Neuron (in vitro differentiated cells): Measurements from ENCODE around the gene EFHC1.

Source experiments
- H2AFZ ChIP-seq: one replicate; pipeline ENCODE4 v1.6.1; 2013; ENCODE audit warnings: low read depth, mild to moderate bottlenecking, inconsistent platforms, low read length, moderate library complexity
- H3K27me3 ChIP-seq: one replicate; pipeline ENCODE4 v1.6.1; 2013; ENCODE audit warnings: low read length; ENCODE audit not compliant: insufficient read depth
- H3K36me3 ChIP-seq: one replicate; pipeline ENCODE4 v1.6.1; 2013; ENCODE audit warnings: low read length; ENCODE audit not compliant: insufficient read depth
- H3K4me1 ChIP-seq: one replicate; pipeline ENCODE4 v1.6.1; 2013; ENCODE audit warnings: low read length; ENCODE audit not compliant: insufficient read depth
- H3K4me3 ChIP-seq: 2 replicates; pipeline ENCODE4 v1.5.1; 2013; ENCODE audit warnings: mild to moderate bottlenecking, low read length, moderate library complexity
- H3K9me3 ChIP-seq: one replicate; pipeline ENCODE4 v1.6.1; 2013; ENCODE audit warnings: low read length

EFHC1 gene

GRCh38 chr6:52513464-52513863 lies 93.3 kb downstream of the EFHC1 start:
- Histone ChIP-seq H3K4me1 (peaks cover 23% of the 10 kb centered on the region), H3K36me3 (peaks cover 8% of the 10 kb centered on the region)

GRCh38 chr6:52513896-52514295 lies 93.8 kb downstream of the EFHC1 start:
- no peak overlapping the region for H3K4me3 ChIP-seq
- H3K4me1 ChIP-seq: peaks cover 23% of the 10 kb centered on the region
- no peak overlapping the region for H2AFZ ChIP-seq
- H3K36me3 ChIP-seq: peaks cover 7% of the 10 kb centered on the region
- no peaks in the 10 kb centered on the region for H3K27me3 ChIP-seq
- H3K9me3 ChIP-seq: no peaks in the 10 kb centered on the region

More at GRCh38 chr6:52513464-52513863, 93.3 kb downstream of the EFHC1 start:
- H2AFZ ChIP-seq: no peak overlapping the region
- no peak overlapping the region for H3K4me3 ChIP-seq
- no peaks in the 10 kb centered on the region for H3K9me3 ChIP-seq
- H3K27me3 ChIP-seq: no peaks in the 10 kb centered on the region

- Histone ChIP-seq H3K4me3 (no peak overlapping the region), H3K36me3 (peaks cover 3% of the 10 kb centered on the region), H2AFZ (no peak overlapping the region), H3K4me1 (peaks cover 23% of the 10 kb centered on the region), H3K9me3 (no peaks in the 10 kb centered on the region), H3K27me3 (no peaks in the 10 kb centered on the region)
Observed at GRCh38 chr6:52514514-52514913, 94.4 kb downstream of the EFHC1 start.

- Histone ChIP-seq H2AFZ (no peak overlapping the region), H3K9me3 (no peaks in the 10 kb centered on the region), H3K4me1 (peaks cover 23% of the 10 kb centered on the region), H3K4me3 (no peak overlapping the region), H3K36me3 (peaks cover 2% of the 10 kb centered on the region), H3K27me3 (no peaks in the 10 kb centered on the region)
Observed at GRCh38 chr6:52515219-52515960, 95.2 kb downstream of the EFHC1 start.

GRCh38 chr6:52516269-52516668 lies 96.1 kb downstream of the EFHC1 start:
- peaks cover 2% of the 10 kb centered on the region for H3K36me3 ChIP-seq
- H3K27me3 ChIP-seq: no peaks in the 10 kb centered on the region
- H3K9me3 ChIP-seq: no peaks in the 10 kb centered on the region
- no peak overlapping the region for H2AFZ ChIP-seq
- H3K4me1 ChIP-seq: peaks cover 23% of the 10 kb centered on the region
- no peak overlapping the region for H3K4me3 ChIP-seq

- H3K4me3 ChIP-seq: no peak overlapping the region
- H3K27me3 ChIP-seq: no peaks in the 10 kb centered on the region
- peaks cover 23% of the 10 kb centered on the region for H3K4me1 ChIP-seq
- peaks cover 2% of the 10 kb centered on the region for H3K36me3 ChIP-seq
- H3K9me3 ChIP-seq: no peaks in the 10 kb centered on the region
- H2AFZ ChIP-seq: no peak overlapping the region
Observed at GRCh38 chr6:52516943-52517342, 96.8 kb downstream of the EFHC1 start.

- H2AFZ ChIP-seq: no peak overlapping the region
- H3K9me3 ChIP-seq: no peaks in the 10 kb centered on the region
- H3K4me1 ChIP-seq: peaks cover 20% of the 10 kb centered on the region
- H3K27me3 ChIP-seq: no peaks in the 10 kb centered on the region
- peaks cover 2% of the 10 kb centered on the region for H3K36me3 ChIP-seq
- no peak overlapping the region for H3K4me3 ChIP-seq
Observed at GRCh38 chr6:52517502-52518278, 97.5 kb downstream of the EFHC1 start.

- Histone ChIP-seq H3K4me3 (no peak overlapping the region), H2AFZ (no peak overlapping the region), H3K27me3 (no peaks in the 10 kb centered on the region), H3K9me3 (no peaks in the 10 kb centered on the region), H3K4me1 (peaks cover 20% of the 10 kb centered on the region), H3K36me3 (peaks cover 2% of the 10 kb centered on the region)
Observed at GRCh38 chr6:52518279-52518945, 98.3 kb downstream of the EFHC1 start.

- Histone ChIP-seq H3K9me3 (no peaks in the 10 kb centered on the region), H3K4me1 (peaks cover 18% of the 10 kb centered on the region), H2AFZ (no peak overlapping the region), H3K4me3 (no peak overlapping the region), H3K36me3 (peaks cover 2% of the 10 kb centered on the region), H3K27me3 (no peaks in the 10 kb centered on the region)
Observed at GRCh38 chr6:52519618-52520017, 99.5 kb downstream of the EFHC1 start.

GRCh38 chr6:52522151-52522626 lies 102.0 kb downstream of the EFHC1 start:
- Histone ChIP-seq H3K36me3 (no peaks in the 10 kb centered on the region), H3K4me1 (peaks cover 11% of the 10 kb centered on the region), H3K9me3 (no peaks in the 10 kb centered on the region), H2AFZ (no peak overlapping the region), H3K27me3 (no peaks in the 10 kb centered on the region), H3K4me3 (no peak overlapping the region)

- no peak overlapping the region for H3K4me3 ChIP-seq
- no peaks in the 10 kb centered on the region for H3K27me3 ChIP-seq
- H3K9me3 ChIP-seq: no peaks in the 10 kb centered on the region
- peaks cover 7% of the 10 kb centered on the region for H3K4me1 ChIP-seq
- H3K36me3 ChIP-seq: no peaks in the 10 kb centered on the region
- no peak overlapping the region for H2AFZ ChIP-seq
Observed at GRCh38 chr6:52522655-52523054, 102.5 kb downstream of the EFHC1 start.

GRCh38 chr6:52523378-52524142 lies 103.4 kb downstream of the EFHC1 start:
- H3K4me3 ChIP-seq: no peak overlapping the region
- no peaks in the 10 kb centered on the region for H3K9me3 ChIP-seq
- no peaks in the 10 kb centered on the region for H3K4me1 ChIP-seq
- H3K36me3 ChIP-seq: no peaks in the 10 kb centered on the region
- H2AFZ ChIP-seq: no peak overlapping the region
- no peaks in the 10 kb centered on the region for H3K27me3 ChIP-seq
